Activated CD4-positive, CD25-positive, alpha-beta regulatory T cell treated with anti-CD3 and anti-CD28 coated beads, Interleukin-2, amount 50 U/mL, for 72 hours (primary cell): ENCODE data around the gene TAF6L.
"Not testable (repeated sequence)": the region's sequence is repeated elsewhere in the genome, so short reads cannot be mapped to it uniquely, and the experiment has no call there.

Experiments used
- DNase-seq: peaks from one replicate; pipeline ENCODE4 v3.0.0; 2021

Gene TAF6L

GRCh38 chr11:62757846-62758788 lies 13.1 kb upstream of the TAF6L start:
- DNase-seq: no peak

GRCh38 chr11:62760867-62761227 lies 10.3 kb upstream of the TAF6L start:
- not testable (repeated sequence) for DNase-seq

GRCh38 chr11:62770778-62771143 lies 435 bp upstream of the TAF6L start:
- peak; percentile 46 for DNase-seq

GRCh38 chr11:62774407-62774806 lies 3.2 kb downstream of the TAF6L start:
- no peak for DNase-seq

GRCh38 chr11:62775646-62776045 lies 4.5 kb downstream of the TAF6L start:
- DNase-seq: no peak

GRCh38 chr11:62777389-62777788 lies 6.2 kb downstream of the TAF6L start:
- DNase-seq: no peak

GRCh38 chr11:62778441-62778840 lies 7.2 kb downstream of the TAF6L start:
- no peak for DNase-seq

- no peak for DNase-seq
Measured at GRCh38 chr11:62782753-62783152, 11.6 kb downstream of the TAF6L start.

GRCh38 chr11:62786318-62787004 lies 15.3 kb downstream of the TAF6L start:
- DNase-seq: peak; percentile 88

GRCh38 chr11:62787005-62787759 lies 16.0 kb downstream of the TAF6L start, which contains the start of gene TMEM179B:
Gene TMEM179B (plus strand): TSS chr11:62787402. CDS start chr11:62787432, 30 bp downstream.
- DNase-seq: peak; percentile 95

- DNase-seq: no peak
Measured at GRCh38 chr11:62788991-62789390, 17.8 kb downstream of the TAF6L start.

- no peak for DNase-seq
Measured at GRCh38 chr11:62789576-62789975, 18.4 kb downstream of the TAF6L start.

- DNase-seq: peak; percentile 91
Measured at GRCh38 chr11:62791501-62792201, 20.5 kb downstream of the TAF6L start, which contains the start of gene TMEM223. Gene TMEM223 (minus strand): TSS chr11:62792006. CDS start chr11:62791994, 12 bp downstream.

- DNase-seq: no peak
Measured at GRCh38 chr11:62792202-62792575, 21.0 kb downstream of the TAF6L start.

GRCh38 chr11:62794201-62794775 lies 23.1 kb downstream of the TAF6L start:
- no peak for DNase-seq

GRCh38 chr11:62796281-62796680 lies 25.1 kb downstream of the TAF6L start:
- DNase-seq: no peak

GRCh38 chr11:62799486-62799885 lies 28.3 kb downstream of the TAF6L start:
- DNase-seq: no peak

- DNase-seq: no peak
Measured at GRCh38 chr11:62801071-62801470, 29.9 kb downstream of the TAF6L start.

- DNase-seq: no peak
Measured at GRCh38 chr11:62804310-62805075, 33.3 kb downstream of the TAF6L start.

GRCh38 chr11:62805076-62805892 lies 34.1 kb downstream of the TAF6L start, which contains the start of gene NXF1:
Gene NXF1 (minus strand): TSS chr11:62805440. CDS start chr11:62805356, 84 bp downstream.
- peak; percentile 98 for DNase-seq
